Measurements from ENCODE around the gene MAPKAP1.

Gene MAPKAP1

GRCh38 chr9:125537442-125538091, 169.4 kb downstream of the MAPKAP1 start:
- no peak overlapping the region for H3K4me3 ChIP-seq (ENCODE audit: low read length)
- DNase-seq (ENCODE audit: low read depth) = no peak

DNA sequence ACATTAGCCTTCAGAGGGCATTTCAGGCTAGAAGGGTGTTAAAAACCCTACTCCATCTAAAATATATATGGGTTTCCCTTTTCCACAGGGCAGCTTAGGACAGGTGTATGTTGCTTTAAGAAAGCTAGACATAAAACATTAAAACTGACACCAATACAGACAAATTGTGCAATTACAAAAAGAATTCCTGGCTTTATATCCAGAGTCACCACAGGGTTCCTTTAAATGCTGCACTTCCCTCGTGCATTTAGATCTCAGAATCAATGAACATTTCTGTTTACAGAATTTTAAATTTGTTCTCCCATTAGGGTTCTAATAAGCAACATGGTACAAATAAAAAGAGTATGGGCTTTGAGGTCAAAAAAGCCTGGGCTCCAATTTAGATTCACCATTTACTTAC, 170.2 kb downstream of the MAPKAP1 start:
- no peak overlapping the region for H3K4me3 ChIP-seq (ENCODE audit: low read length)
- TF ChIP-seq, protein P1, sequence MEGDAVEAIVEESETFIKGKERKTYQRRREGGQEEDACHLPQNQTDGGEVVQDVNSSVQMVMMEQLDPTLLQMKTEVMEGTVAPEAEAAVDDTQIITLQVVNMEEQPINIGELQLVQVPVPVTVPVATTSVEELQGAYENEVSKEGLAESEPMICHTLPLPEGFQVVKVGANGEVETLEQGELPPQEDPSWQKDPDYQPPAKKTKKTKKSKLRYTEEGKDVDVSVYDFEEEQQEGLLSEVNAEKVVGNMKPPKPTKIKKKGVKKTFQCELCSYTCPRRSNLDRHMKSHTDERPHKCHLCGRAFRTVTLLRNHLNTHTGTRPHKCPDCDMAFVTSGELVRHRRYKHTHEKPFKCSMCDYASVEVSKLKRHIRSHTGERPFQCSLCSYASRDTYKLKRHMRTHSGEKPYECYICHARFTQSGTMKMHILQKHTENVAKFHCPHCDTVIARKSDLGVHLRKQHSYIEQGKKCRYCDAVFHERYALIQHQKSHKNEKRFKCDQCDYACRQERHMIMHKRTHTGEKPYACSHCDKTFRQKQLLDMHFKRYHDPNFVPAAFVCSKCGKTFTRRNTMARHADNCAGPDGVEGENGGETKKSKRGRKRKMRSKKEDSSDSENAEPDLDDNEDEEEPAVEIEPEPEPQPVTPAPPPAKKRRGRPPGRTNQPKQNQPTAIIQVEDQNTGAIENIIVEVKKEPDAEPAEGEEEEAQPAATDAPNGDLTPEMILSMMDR (IDR thresholded peaks at IDR 0.05; ENCODE audit: insufficient read depth, low read depth, low read length, missing control alignments) = no peak
- no peak for DNase-seq (ENCODE audit: low read depth)

More at GRCh38 chr9:125537442-125538091, 169.4 kb downstream of the MAPKAP1 start:
- TF ChIP-seq, protein P1 (IDR thresholded peaks at IDR 0.05; ENCODE audit: insufficient read depth, low read depth, low read length, missing control alignments) = no peak

DNA sequence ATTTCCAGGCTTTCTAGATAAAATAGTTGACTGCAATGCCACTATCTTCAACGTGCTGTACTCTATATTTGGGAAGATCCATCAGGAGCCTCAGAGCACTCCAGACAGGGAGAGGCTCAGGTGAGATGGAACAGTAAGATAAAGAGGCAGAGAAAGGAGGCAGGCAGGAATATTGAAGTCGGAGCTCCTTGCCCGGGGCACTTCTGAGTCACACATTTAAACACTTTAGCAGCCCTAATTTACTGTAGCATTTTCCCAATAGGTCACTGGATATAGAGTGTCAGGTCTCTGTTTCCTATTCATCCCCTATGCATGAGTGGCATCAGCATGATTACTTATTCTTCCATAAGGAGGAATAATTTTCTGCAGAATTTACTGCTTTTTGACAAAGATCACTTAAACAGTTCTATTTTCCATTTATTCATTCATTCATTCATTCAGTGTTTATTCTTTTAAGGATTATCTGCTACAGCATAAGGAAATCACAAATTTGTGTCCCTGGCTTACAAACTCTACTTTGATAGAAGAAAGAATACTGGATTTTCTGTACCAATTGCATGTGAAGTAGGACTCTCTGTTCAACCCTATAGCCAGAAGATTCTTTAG, 170.7 kb downstream of the MAPKAP1 start:
- no peak overlapping the region for H3K4me3 ChIP-seq (ENCODE audit: low read length)
- DNase-seq (ENCODE audit: low read depth) = peak; percentile 84
- TF ChIP-seq, protein P1 (IDR thresholded peaks at IDR 0.05; ENCODE audit: insufficient read depth, low read depth, low read length, missing control alignments) = no peak

GRCh38 chr9:125534971-125535701, 171.9 kb downstream of the MAPKAP1 start:
- DNase-seq (ENCODE audit: low read depth) = no peak
- H3K4me3 ChIP-seq (ENCODE audit: low read length) = no peak overlapping the region
- TF ChIP-seq, protein P1 (IDR thresholded peaks at IDR 0.05; ENCODE audit: insufficient read depth, low read depth, low read length, missing control alignments) = no peak

DNA sequence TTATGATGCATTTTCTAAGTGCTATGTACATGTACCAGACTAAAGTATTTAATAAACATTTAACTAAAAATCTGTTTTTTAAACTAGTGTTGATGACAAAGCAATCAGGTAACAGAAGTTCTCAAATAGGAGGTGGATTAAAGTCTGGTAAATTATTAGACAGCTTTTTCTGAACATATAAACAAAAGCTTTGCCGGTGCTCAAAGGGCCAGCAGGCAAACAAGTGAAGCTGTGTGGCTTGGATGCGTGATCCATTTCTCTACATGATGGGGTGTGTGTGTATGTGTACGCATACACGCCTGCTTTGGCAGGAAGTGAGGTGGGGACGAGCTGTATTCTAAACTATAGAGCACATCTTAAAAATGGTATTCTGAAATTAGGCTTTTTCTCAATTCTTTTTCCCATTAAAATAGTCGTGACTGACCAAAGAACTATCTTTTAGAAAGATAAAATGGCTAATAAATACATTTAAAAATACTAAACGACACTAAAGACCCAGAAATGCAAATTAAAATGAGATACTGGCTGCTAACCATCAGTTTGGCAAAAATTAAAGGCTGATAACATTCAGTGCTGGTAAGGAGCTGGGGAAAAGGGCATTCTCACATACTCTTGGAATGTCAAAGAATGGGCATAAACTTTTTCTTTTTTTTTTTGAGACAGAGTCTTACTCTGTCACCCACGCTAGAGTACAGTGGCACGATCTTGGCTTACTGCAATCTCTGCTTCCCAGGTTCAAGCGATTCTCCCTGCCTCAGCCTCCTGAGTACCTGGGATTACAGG, 174.0 kb downstream of the MAPKAP1 start:
- H3K4me3 ChIP-seq (ENCODE audit: low read length) = no peak overlapping the region
- TF ChIP-seq, protein P1 (IDR thresholded peaks at IDR 0.05; ENCODE audit: insufficient read depth, low read depth, low read length, missing control alignments) = no peak
- DNase-seq (ENCODE audit: low read depth) = no peak

- no peak for DNase-seq (ENCODE audit: low read depth)
- H3K4me3 ChIP-seq (ENCODE audit: low read length) = no peak overlapping the region
- TF ChIP-seq, protein P1 (IDR thresholded peaks at IDR 0.05; ENCODE audit: insufficient read depth, low read depth, low read length, missing control alignments) = no peak
These were observed 174.6 kb downstream of the MAPKAP1 start for GRCh38 chr9:125532412-125532811.
